8988T (cell line): ENCODE results near the gene DAPK2.

Experiments
- DNase-seq: peaks from one replicate; pipeline ENCODE4 v3.0.0; 2011

The DAPK2 gene

GRCh38 chr15:63889831-63890230, 156.5 kb downstream of the DAPK2 start:
- DNase-seq: no peak

GRCh38 chr15:63888823-63889222, 157.5 kb downstream of the DAPK2 start:
- no peak for DNase-seq

GRCh38 chr15:63888146-63888545, 158.1 kb downstream of the DAPK2 start:
- no peak for DNase-seq

- no peak for DNase-seq
These were observed 158.7 kb downstream of the DAPK2 start for GRCh38 chr15:63887630-63888029.

- no peak for DNase-seq
These were observed 161.3 kb downstream of the DAPK2 start for GRCh38 chr15:63884953-63885352.

- no peak for DNase-seq
These were observed 164.9 kb downstream of the DAPK2 start for GRCh38 chr15:63881431-63881830.

- DNase-seq: no peak
These were observed 165.5 kb downstream of the DAPK2 start for GRCh38 chr15:63880744-63881143.

- DNase-seq: no peak
These were observed 166.3 kb downstream of the DAPK2 start for GRCh38 chr15:63879995-63880394.

- DNase-seq: no peak
These were observed 167.1 kb downstream of the DAPK2 start for GRCh38 chr15:63879211-63879610.

GRCh38 chr15:63877713-63878271, 168.5 kb downstream of the DAPK2 start:
- no peak for DNase-seq

GRCh38 chr15:63876085-63876662, 170.1 kb downstream of the DAPK2 start:
- no peak for DNase-seq

- no peak for DNase-seq
These were observed 171.7 kb downstream of the DAPK2 start for GRCh38 chr15:63874616-63875015.

GRCh38 chr15:63872759-63873510, 173.3 kb downstream of the DAPK2 start:
- no peak for DNase-seq

GRCh38 chr15:63870487-63871209, 175.6 kb downstream of the DAPK2 start:
- no peak for DNase-seq

- no peak for DNase-seq
These were observed 176.3 kb downstream of the DAPK2 start for GRCh38 chr15:63870043-63870394.

- DNase-seq: no peak
These were observed 176.8 kb downstream of the DAPK2 start for GRCh38 chr15:63869371-63870042.

GRCh38 chr15:63864186-63864585, 182.1 kb downstream of the DAPK2 start:
- DNase-seq: no peak

GRCh38 chr15:63861946-63862517, 184.3 kb downstream of the DAPK2 start:
- DNase-seq: no peak

- DNase-seq: no peak
These were observed 185.7 kb downstream of the DAPK2 start for GRCh38 chr15:63860555-63860954.

- DNase-seq: no peak
These were observed 186.1 kb downstream of the DAPK2 start for GRCh38 chr15:63860155-63860554.

- DNase-seq: no peak
These were observed 187.4 kb downstream of the DAPK2 start for GRCh38 chr15:63858881-63859280.

GRCh38 chr15:63858448-63858847, 187.8 kb downstream of the DAPK2 start:
- no peak for DNase-seq

GRCh38 chr15:63857461-63857856, 188.8 kb downstream of the DAPK2 start:
- DNase-seq: no peak
